Stimulated activated CD4-positive, alpha-beta T cell treated with anti-CD3 and anti-CD28 coated beads, Interleukin-2, amount 100 ng/mL, for 24 hours (primary cell): Measurements from ENCODE around the gene RIBC2.
"Not testable (repeated sequence)": the region's sequence is repeated elsewhere in the genome, so short reads cannot be mapped to it uniquely, and the experiment has no call there.

Experiments
- DNase-seq, 2 donors: peaks; one replicate each; pipeline ENCODE4 v3.0.0-alpha.2; 2020

The RIBC2 gene

GRCh38 chr22:45425101-45425500 lies 11.6 kb downstream of the RIBC2 start:
- no peak for DNase-seq

- DNase-seq = no peak
These were observed 12.2 kb downstream of the RIBC2 start for GRCh38 chr22:45425531-45426265.

GRCh38 chr22:45426387-45426786 lies 12.9 kb downstream of the RIBC2 start:
- no peak for DNase-seq

GRCh38 chr22:45427114-45427513 lies 13.6 kb downstream of the RIBC2 start:
- no peak for DNase-seq

GRCh38 chr22:45428391-45429385 lies 15.2 kb downstream of the RIBC2 start:
- DNase-seq = no peak

- DNase-seq = no peak
These were observed 15.9 kb downstream of the RIBC2 start for GRCh38 chr22:45429424-45429823.

- DNase-seq = no peak
These were observed 16.7 kb downstream of the RIBC2 start for GRCh38 chr22:45429981-45430775.

GRCh38 chr22:45430871-45431270 lies 17.4 kb downstream of the RIBC2 start:
- no peak for DNase-seq

GRCh38 chr22:45434981-45435380 lies 21.5 kb downstream of the RIBC2 start:
- no peak for DNase-seq

GRCh38 chr22:45435544-45436139 lies 22.1 kb downstream of the RIBC2 start:
- DNase-seq = peak; percentile 83 to 84

- DNase-seq = not testable (repeated sequence)
These were observed 23.5 kb downstream of the RIBC2 start for GRCh38 chr22:45436871-45437517.

- DNase-seq = no peak
These were observed 24.8 kb downstream of the RIBC2 start for GRCh38 chr22:45438336-45438735.

- not testable (repeated sequence) for DNase-seq
These were observed 27.2 kb downstream of the RIBC2 start for GRCh38 chr22:45440688-45441087.

- DNase-seq = peak; percentile 23 to 40
These were observed 27.6 kb downstream of the RIBC2 start for GRCh38 chr22:45441138-45441537.

GRCh38 chr22:45442116-45442515 lies 28.6 kb downstream of the RIBC2 start:
- no peak for DNase-seq

- DNase-seq = no peak
These were observed 30.7 kb downstream of the RIBC2 start for GRCh38 chr22:45444168-45444567.

- no peak for DNase-seq
These were observed 31.7 kb downstream of the RIBC2 start for GRCh38 chr22:45445031-45445710.

- DNase-seq = no peak
These were observed 32.7 kb downstream of the RIBC2 start for GRCh38 chr22:45446216-45446615.

- DNase-seq = not testable (repeated sequence)
These were observed 34.1 kb downstream of the RIBC2 start for GRCh38 chr22:45447596-45447995.

GRCh38 chr22:45448431-45448830 lies 34.9 kb downstream of the RIBC2 start:
- no peak for DNase-seq

- not testable (repeated sequence) for DNase-seq
These were observed 35.9 kb downstream of the RIBC2 start for GRCh38 chr22:45449442-45449841.
